Measurements from ENCODE around the gene RER1. TPM values are rescaled to one million over a fixed set of nuclear protein-coding genes. Genes with fewer than 3 reads are reported as not detected.

RER1 gene
- total RNA-seq, 1 experiment from 2014 or later: 110 TPM

- Histone ChIP-seq H3K4ac (ENCODE audit: low read depth, low read length) (no peak overlapping the region), H3T11ph (ENCODE audit: low read length) (no peak overlapping the region), H4K20me1 (ENCODE audit: control insufficient read depth, insufficient read depth, insufficient read length) (no peaks in the 10 kb centered on the region), H4K8ac (replicated peaks; ENCODE audit: insufficient read length, low read depth, low read length) (no peak overlapping the region), H3K56ac (ENCODE audit: insufficient read length, low read depth, low read length) (no peak overlapping the region), H4K5ac (ENCODE audit: insufficient read length, low read depth, low read length) (no peak overlapping the region), H3K14ac (ENCODE audit: insufficient read depth, low read length) (no peak overlapping the region), H3K27me3 (ENCODE audit: insufficient read depth, low read length) (no peaks in the 10 kb centered on the region), H3K9me3 (ENCODE audit: control insufficient read depth, low read depth, low read length) (no peaks in the 10 kb centered on the region), H3K79me1 (ENCODE audit: insufficient read depth, low read depth, low read length, poor library complexity, severe bottlenecking) (no peaks in the 10 kb centered on the region), H4K91ac (ENCODE audit: insufficient read length, low read depth, low read length) (no peak overlapping the region), H2BK12ac (ENCODE audit: insufficient read length, low read depth, low read length) (no peak overlapping the region), H3K18ac (ENCODE audit: insufficient read length, low read depth, low read length) (no peak overlapping the region), H3K23ac (ENCODE audit: insufficient read length, low read depth, low read length) (no peak overlapping the region), H2BK120ac (ENCODE audit: low read depth, low read length, poor library complexity, severe bottlenecking) (no peak overlapping the region), H3K23me2 (ENCODE audit: insufficient read length, low read depth, low read length, poor library complexity, severe bottlenecking) (no peaks in the 10 kb centered on the region), H2BK15ac (ENCODE audit: low read depth, low read length) (no peak overlapping the region), H3K4me2 (ENCODE audit: insufficient read depth, insufficient read length, low read length) (no peak overlapping the region), H3K9ac (ENCODE audit: extremely low read depth, insufficient read length, low read length) (no peak overlapping the region), H2AK5ac (ENCODE audit: insufficient read length, low read length) (no peak overlapping the region), H2BK5ac (ENCODE audit: insufficient read length, low read length) (no peak overlapping the region), H2AFZ (ENCODE audit: low read length) (no peak overlapping the region), H3K27ac (ENCODE audit: insufficient read length, low read depth, low read length) (no peak overlapping the region), H2BK20ac (ENCODE audit: low read depth, low read length, poor library complexity, severe bottlenecking) (no peak overlapping the region), H3K4me1 (ENCODE audit: insufficient read depth, low read length) (no peaks in the 10 kb centered on the region), H3K79me2 (ENCODE audit: insufficient read depth, low read length) (no peaks in the 10 kb centered on the region)
- no peak for DNase-seq
- no peak for TF ChIP-seq CTCF (conservative IDR thresholded peaks at IDR 0.05)
- Mint-ChIP-seq H3K4me3 (no peak overlapping the region), H3K4me1 (no peaks in the 10 kb centered on the region), H3K27me3 (ENCODE audit: low read depth) (peaks cover 4% of the 10 kb centered on the region), H3K36me3 (ENCODE audit: insufficient read depth in 1 of 3, low read depth in 3 of 3) (peaks cover 4 to 7% (median 5%) of the 10 kb centered on the region in 3 experiments; a peak in 4 of 7 replicates), H3K9me3 (peaks cover 9 to 15% of the 10 kb centered on the region in 2 experiments), H3K27ac (no peak overlapping the region; a peak in 2 of 7 replicates)
- WGBS (ENCODE audit: extremely low coverage, insufficient read length, low lambda C conversion rate): no CpG with 5 or more reads among the region's 11 CpGs
Observed at GRCh38 chr1:2360588-2361364, 30.9 kb upstream of the RER1 start.
